ENCODE results near the gene TNFAIP2. TPM values are rescaled to one million over a fixed set of nuclear protein-coding genes. Genes with fewer than 3 reads are reported as not detected.

TNFAIP2 gene
- total and polyA plus RNA-seq, 2 of the 4 experiments (the other 2 are of a cell fraction) = 6.3 to 9.6 TPM

GRCh38 chr14:103095210-103095778 is 28.0 kb upstream of the TNFAIP2 start (continued):
- no peak for TF ChIP-seq MAZ (IDR thresholded peaks at IDR 0.05; ENCODE audit: borderline replicate concordance, low read depth, low read length)
- TF ChIP-seq MXI1 (IDR thresholded peaks at IDR 0.05; ENCODE audit: borderline replicate concordance, low read depth, low read length) = no peak
- TF ChIP-seq RFX5 (IDR thresholded peaks at IDR 0.05; ENCODE audit: low read depth, low read length) = no peak
- no peak for TF ChIP-seq FOS (IDR thresholded peaks at IDR 0.05; ENCODE audit: low read depth, low read length)
- TF ChIP-seq RAD21 (IDR thresholded peaks at IDR 0.05; ENCODE audit: low read length) = no peak
- no peak for TF ChIP-seq BHLHE40 (IDR thresholded peaks at IDR 0.05; ENCODE audit: low read depth, low read length)

DNA sequence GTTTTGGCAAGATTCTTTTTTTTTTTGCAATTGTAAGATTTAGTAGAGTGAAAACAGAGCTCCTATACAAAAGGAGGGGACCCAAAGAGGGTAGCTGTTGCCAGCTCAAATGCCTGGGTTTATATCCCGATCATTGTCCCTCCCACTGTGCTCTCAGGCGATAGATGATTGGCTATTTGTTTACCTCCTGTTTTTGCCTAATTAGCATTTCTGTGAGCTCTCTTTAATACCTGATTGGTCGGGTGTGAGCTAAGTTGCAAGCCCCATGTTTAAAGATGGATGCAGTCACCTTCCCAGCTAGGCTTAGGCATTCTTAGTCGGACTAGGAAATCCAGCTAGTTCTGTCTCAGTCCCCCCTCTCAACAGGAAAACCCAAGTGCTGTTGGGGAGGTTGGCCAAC is 26.9 kb upstream of the TNFAIP2 start:
- Histone ChIP-seq H2AFZ (replicated peaks; ENCODE audit: low read length, poor library complexity) (no peak overlapping the region), H3K27ac (ENCODE audit: insufficient read depth, low read length) (no peak overlapping the region), H3K27me3 (ENCODE audit: control insufficient read depth, insufficient read depth, low read length) (peaks cover 32% of the 10 kb centered on the region), H4K20me1 (ENCODE audit: insufficient read depth, low read length) (no peaks in the 10 kb centered on the region; the same call in 1 of the 2 replicates), H3K9me3 (ENCODE audit: control insufficient read depth, insufficient read depth, low read length) (no peaks in the 10 kb centered on the region; the same call in 1 of the 2 replicates), H3K18ac (ENCODE audit: low read depth, low read length) (no peak overlapping the region), H2BK5ac (ENCODE audit: low read depth, low read length, poor library complexity, severe bottlenecking) (no peak overlapping the region), H3K4me1 (ENCODE audit: control insufficient read depth, insufficient read depth, low read length) (peaks cover 6% of the 10 kb centered on the region), H3K9me1 (ENCODE audit: insufficient read depth, low read length) (no peaks in the 10 kb centered on the region), H3K4me3 (ENCODE audit: insufficient read depth, low read depth, low read length) (no peak overlapping the region), H4K91ac (ENCODE audit: insufficient read depth, low read depth, low read length) (no peak overlapping the region), H3K23ac (ENCODE audit: low read depth, low read length) (no peak overlapping the region), H3K56ac (ENCODE audit: extremely low read depth, insufficient read depth, low read length) (no peak overlapping the region), H3K79me1 (ENCODE audit: low read depth in 1 of 2, low read length in 2 of 2) (no peaks in the 10 kb centered on the region), H2AK9ac (replicated peaks; ENCODE audit: low read depth, low read length, poor library complexity) (no peak overlapping the region), H4K8ac (ENCODE audit: low read depth in 2 of 2, low read length in 2 of 2) (no peak overlapping the region), H2BK20ac (ENCODE audit: low read depth, low read length) (no peak overlapping the region), H2BK15ac (ENCODE audit: low read depth, low read length) (no peak overlapping the region), H3K4me2 (ENCODE audit: low read depth, low read length) (no peak overlapping the region), H2BK120ac (ENCODE audit: low read depth, low read length) (no peak overlapping the region), H3K9ac (ENCODE audit: low read depth, low read length) (no peak overlapping the region), H4K5ac (ENCODE audit: low read depth, low read length) (no peak overlapping the region), H2AK5ac (ENCODE audit: low read depth, low read length) (no peak overlapping the region), H3K14ac (replicated peaks; ENCODE audit: low read depth, low read length) (no peak overlapping the region), H3K36me3 (ENCODE audit: control insufficient read depth, insufficient read depth, low read length) (no peaks in the 10 kb centered on the region), H3K4ac (ENCODE audit: low read depth, low read length) (no peak overlapping the region)
- ATAC-seq (ENCODE audit: low read depth) = no peak
- no peak for DNase-seq
- BruUV-seq (replicated peaks) = no TSS peak
- TF ChIP-seq RCOR1 (IDR thresholded peaks at IDR 0.05; ENCODE audit: insufficient replicate concordance, low read length) = no peak
- no peak for TF ChIP-seq CHD1 (IDR thresholded peaks at IDR 0.05; ENCODE audit: low read depth, low read length)
- no peak for TF ChIP-seq MAZ (IDR thresholded peaks at IDR 0.05; ENCODE audit: borderline replicate concordance, low read depth, low read length)
- no peak for TF ChIP-seq ELK1 (IDR thresholded peaks at IDR 0.05; ENCODE audit: borderline replicate concordance, low read depth, low read length)
- no peak for TF ChIP-seq USF2 (IDR thresholded peaks at IDR 0.05; ENCODE audit: low read depth, low read length)
- TF ChIP-seq POLR2A (IDR thresholded peaks at IDR 0.05; ENCODE audit: low read depth, low read length) = no peak
- no peak for TF ChIP-seq MXI1 (IDR thresholded peaks at IDR 0.05; ENCODE audit: borderline replicate concordance, low read depth, low read length)
- no peak for TF ChIP-seq FOS (IDR thresholded peaks at IDR 0.05; ENCODE audit: low read depth, low read length)
- no peak for TF ChIP-seq CTCF (conservative IDR thresholded peaks at IDR 0.05; ENCODE audit: low read depth, low read length)
- intact Hi-C loops (cut with micrococcal nuclease) = no loop called here
- CTCF ChIA-PET = interaction anchor here (0.7 to 1.8 kb wide), 3 partner anchors 8 to 58 kb away, joined by 3 to 8 read pairs (median 4); no protein-coding TSS in a partner anchor
- no CpG with 5 or more reads among the region's 4 CpGs for WGBS, 2 experiments (ENCODE audit: extremely low coverage in 2 of 2, insufficient read length in 1 of 2)
- in situ Hi-C loops (cut with MboI; ENCODE audit: low sequenced_read_pairs) = no loop called here
- dilution Hi-C loops (cut with HindIII; ENCODE audit: low sequenced_read_pairs, unreplicated experiment) = no loop called here
- POLR2A ChIA-PET (ENCODE audit: unreplicated experiment) = interaction anchor here (0.6 kb wide), 1 partner anchor 238 kb away, joined by 4 read pairs; the partner anchor contains the start of gene EIF5

All from IMR-90 (cell line).